Measurements from ENCODE around the gene OR2V2.

Gene OR2V2

GRCh38 chr5:181207214-181207959 lies 60.0 kb downstream of the OR2V2 start:
- DNase-seq (ENCODE audit: low spot score) = peak; percentile 94

GRCh38 chr5:181207960-181208253 lies 60.5 kb downstream of the OR2V2 start:
- DNase-seq (ENCODE audit: low spot score) = no peak
